ENCODE results near the gene JADE2.
"Not testable (repeated sequence)": the region's sequence is repeated elsewhere in the genome, so short reads cannot be mapped to it uniquely, and the experiment has no call there.

Gene JADE2

GRCh38 chr5:134524826-134525682 lies at the start of gene JADE2:
JADE2 (plus strand) TSS chr5:134525670; CDS start chr5:134535858, 10,188 bp downstream.
- peak; percentile 41 for DNase-seq

GRCh38 chr5:134477462-134478245 lies 47.8 kb upstream of the JADE2 start:
- no peak for DNase-seq

- DNase-seq: no peak
Measured at GRCh38 chr5:134479839-134480238, 45.6 kb upstream of the JADE2 start.

- no peak for DNase-seq
Measured at GRCh38 chr5:134489227-134489944, 36.1 kb upstream of the JADE2 start.

GRCh38 chr5:134490255-134490924 lies 35.1 kb upstream of the JADE2 start:
- no peak for DNase-seq

- DNase-seq: no peak
Measured at GRCh38 chr5:134490925-134491271, 34.6 kb upstream of the JADE2 start.

- DNase-seq: no peak
Measured at GRCh38 chr5:134491841-134492442, 33.5 kb upstream of the JADE2 start.

DNA sequence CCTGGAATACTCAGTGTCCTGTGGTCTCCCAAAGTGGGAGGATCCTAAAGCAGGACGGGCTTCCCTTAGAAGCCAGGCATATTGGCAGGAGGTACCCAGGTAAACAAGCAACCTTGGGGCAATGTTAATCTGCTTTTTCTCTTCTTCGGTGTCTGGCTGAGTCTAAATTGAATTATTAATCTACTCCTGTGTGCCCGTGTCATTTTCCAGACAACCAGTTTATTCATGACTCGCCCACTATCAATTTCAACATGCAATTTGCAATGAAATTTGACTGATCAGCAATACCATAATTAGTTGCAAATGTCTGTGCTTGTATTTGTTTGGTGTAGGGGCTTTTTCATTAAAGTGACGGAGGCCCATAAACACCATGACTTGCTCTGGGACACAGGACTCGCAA lies 32.9 kb upstream of the JADE2 start:
- no peak for DNase-seq

DNA sequence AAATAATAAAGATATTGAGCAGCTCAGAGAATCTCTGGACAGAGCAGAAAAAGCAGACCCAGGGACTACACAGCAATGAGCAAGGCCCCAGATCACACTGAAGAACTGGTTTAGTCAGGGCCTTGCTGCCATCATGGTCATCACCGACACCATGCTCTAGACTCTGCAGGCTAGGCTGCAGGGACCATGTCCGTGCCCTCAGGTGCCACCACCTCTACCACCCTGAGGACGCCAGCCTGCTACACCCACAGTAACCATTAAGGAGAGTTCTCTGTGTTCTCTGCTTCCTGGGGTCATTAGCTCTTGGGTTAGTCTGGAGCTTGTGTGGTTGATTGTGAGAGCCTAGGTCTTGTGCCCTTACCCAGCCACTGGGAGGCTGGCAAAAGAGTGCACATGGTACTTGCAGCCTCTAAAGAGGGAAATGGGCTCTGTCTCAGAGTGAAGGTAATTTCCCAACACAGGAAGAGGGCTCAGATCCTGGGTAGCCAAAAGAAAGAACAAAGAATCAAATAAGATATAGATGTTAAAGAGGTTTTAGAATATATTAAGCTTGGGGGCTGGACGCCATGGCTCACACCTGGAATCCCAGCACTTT lies 31.9 kb upstream of the JADE2 start:
- no peak for DNase-seq

- DNase-seq: no peak
Measured at GRCh38 chr5:134494780-134495179, 30.7 kb upstream of the JADE2 start.

GRCh38 chr5:134499905-134500304 lies 25.6 kb upstream of the JADE2 start:
- not testable (repeated sequence) for DNase-seq

DNA sequence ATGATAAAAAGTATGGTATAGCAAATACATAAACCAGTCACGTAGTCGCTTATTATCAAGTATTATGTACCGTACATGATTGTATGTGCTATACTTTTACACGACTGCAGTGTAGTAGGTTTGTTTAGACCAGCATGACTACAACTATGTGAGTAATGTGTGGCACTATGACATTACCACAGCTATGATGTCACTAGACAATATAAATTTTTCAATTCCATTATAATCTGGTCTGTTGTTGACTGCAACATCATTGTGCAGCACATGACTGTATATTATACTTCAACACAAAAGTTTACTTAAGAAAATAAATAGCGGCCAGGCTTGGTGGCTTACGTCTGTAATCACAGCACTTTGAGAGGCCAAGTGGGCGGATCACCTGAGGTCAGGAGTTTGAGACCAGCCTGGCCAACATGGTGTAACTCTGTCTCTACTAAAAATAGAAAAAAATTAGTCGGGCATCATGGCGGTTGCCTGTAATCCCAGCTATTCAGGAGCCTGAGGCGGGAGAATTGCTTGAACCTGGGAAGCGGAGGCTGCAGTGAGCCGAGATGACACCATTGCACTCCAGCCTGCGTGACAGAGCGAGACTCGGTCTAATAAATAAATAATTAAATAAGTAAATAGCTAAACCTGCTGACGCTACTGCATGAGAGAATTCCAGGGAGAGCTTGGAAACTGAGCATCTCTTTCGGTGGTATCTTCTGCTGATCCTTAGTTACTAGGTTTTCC lies 24.6 kb upstream of the JADE2 start:
- no peak for DNase-seq

GRCh38 chr5:134502259-134502658 lies 23.2 kb upstream of the JADE2 start:
- no peak for DNase-seq

GRCh38 chr5:134503088-134503936 lies 22.2 kb upstream of the JADE2 start:
- DNase-seq: no peak

DNA sequence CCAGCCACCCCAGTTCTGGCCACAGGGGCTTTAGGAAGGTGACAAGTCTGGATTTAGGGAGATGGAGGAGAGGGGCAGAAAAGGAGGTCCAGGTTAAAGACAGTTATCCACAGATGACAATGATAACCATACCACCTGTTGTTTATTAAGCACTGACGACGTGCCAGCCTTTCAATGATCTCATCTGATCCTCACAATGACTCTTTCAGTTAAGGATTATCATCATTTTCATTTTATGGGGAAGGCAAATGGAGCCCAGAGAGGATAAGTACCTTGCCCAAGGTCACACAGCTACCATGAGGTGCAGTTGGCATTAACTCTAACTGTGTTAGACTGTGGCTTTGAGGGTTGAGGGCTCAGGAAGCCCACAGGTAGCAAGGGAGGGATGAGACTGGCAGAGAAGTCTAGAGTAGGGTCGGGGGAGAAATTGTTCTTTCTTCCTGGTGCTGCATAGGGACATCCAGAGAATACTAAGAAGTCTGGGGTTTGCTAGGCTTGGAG lies 21.5 kb upstream of the JADE2 start:
- no peak for DNase-seq

- no peak for DNase-seq
Measured at GRCh38 chr5:134504629-134505300, 20.7 kb upstream of the JADE2 start.

DNA sequence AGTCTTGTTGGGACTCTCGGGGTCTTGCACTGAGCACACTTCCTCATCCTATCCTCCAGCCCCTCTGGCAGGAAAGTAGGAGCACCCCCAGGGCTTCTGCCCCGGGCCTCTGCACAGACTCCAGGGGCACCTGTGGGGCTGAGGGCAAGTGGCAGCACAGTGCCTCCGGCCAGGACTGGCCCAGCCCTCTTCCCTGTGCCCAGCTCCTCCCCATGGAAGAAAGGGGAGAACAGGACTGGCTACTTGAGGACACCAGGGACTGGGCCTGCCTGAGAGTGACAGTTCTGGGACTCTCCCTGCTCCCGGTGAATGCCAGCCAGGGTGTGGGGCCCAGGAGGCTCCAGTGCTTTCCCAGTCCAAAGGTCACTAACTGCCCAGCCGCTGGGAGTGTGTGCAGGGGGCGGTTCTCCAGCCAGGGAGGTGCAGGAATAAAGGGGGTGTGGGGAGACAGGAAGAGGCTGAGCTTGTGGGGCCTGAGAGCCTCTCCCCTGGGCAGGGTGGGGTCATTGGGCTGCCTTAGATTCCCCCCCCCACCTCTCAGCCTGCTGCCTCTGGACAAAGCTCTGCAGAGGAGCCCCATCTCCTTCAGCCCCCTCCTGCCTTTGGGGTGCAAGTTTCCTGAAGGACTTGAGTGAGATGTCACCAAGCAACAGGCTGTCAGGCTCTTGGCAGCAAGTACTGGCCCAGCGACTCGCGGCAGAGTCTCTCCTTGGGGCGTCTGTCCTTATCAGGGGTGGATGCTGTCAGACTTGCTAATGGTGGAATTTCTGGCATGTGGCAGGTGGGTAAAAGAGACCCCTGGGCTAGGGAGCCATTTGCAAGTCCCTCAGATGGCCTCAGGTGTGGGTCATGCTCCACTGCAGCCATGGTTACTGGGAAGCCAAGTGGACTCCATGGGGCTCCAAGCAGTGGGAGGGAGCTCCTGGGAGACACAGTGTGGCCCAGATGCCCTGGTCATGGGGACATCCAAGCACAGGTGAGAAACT lies 19.1 kb upstream of the JADE2 start:
- no peak for DNase-seq

- DNase-seq: no peak
Measured at GRCh38 chr5:134507452-134507851, 18.0 kb upstream of the JADE2 start.
